ENCODE measurements around the gene PIWIL4. TPM values are rescaled to one million over a fixed set of nuclear protein-coding genes. Genes with fewer than 3 reads are reported as not detected.

Gene PIWIL4
- total RNA-seq, 1 experiment from 2014 or later: 7.7 TPM

DNA sequence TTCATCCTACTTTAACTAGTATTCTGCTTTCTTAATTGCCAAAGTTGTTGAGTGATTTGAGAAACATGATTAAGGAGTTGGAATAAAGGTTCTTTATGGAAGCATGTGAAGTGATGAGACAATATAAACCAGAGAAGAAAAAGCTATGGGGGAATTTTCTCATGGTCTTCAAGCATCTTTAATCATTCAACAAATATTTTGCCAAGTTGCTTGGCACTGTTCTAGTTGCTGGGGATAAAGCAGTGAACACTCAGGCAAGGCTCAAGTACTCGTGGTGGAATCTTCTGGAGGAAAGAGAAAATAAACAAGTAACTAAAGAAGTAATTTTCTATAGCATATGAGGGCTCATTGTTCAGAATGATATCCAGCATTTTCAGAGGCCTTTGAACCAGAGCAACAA lies 9.2 kb upstream of the PIWIL4 start:
- BruUV-seq (replicated peaks): no TSS peak
- intact Hi-C loops (cut with micrococcal nuclease; ENCODE audit: unreplicated experiment): loop anchor here (10.0 kb wide), 1 partner anchor 217 kb away; no protein-coding TSS in a partner anchor
- Mint-ChIP-seq H3K4me1 (ENCODE audit: low read depth, unreplicated experiment) (peaks cover 27% of the 10 kb centered on the region), H3K27ac (ENCODE audit: unreplicated experiment) (no peak overlapping the region), H3K36me3 (ENCODE audit: insufficient read depth, unreplicated experiment) (no peaks in the 10 kb centered on the region), H3K27me3 (ENCODE audit: unreplicated experiment) (no peaks in the 10 kb centered on the region), H3K9me3 (ENCODE audit: low read depth, unreplicated experiment) (no peaks in the 10 kb centered on the region), H3K4me3 (ENCODE audit: low read depth, unreplicated experiment) (no peak overlapping the region)
- CTCF ChIA-PET: no interaction called here
- no peak for DNase-seq
- TF ChIP-seq, protein P1, sequence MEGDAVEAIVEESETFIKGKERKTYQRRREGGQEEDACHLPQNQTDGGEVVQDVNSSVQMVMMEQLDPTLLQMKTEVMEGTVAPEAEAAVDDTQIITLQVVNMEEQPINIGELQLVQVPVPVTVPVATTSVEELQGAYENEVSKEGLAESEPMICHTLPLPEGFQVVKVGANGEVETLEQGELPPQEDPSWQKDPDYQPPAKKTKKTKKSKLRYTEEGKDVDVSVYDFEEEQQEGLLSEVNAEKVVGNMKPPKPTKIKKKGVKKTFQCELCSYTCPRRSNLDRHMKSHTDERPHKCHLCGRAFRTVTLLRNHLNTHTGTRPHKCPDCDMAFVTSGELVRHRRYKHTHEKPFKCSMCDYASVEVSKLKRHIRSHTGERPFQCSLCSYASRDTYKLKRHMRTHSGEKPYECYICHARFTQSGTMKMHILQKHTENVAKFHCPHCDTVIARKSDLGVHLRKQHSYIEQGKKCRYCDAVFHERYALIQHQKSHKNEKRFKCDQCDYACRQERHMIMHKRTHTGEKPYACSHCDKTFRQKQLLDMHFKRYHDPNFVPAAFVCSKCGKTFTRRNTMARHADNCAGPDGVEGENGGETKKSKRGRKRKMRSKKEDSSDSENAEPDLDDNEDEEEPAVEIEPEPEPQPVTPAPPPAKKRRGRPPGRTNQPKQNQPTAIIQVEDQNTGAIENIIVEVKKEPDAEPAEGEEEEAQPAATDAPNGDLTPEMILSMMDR (IDR thresholded peaks at IDR 0.05; ENCODE audit: unreplicated experiment): no peak

DNA sequence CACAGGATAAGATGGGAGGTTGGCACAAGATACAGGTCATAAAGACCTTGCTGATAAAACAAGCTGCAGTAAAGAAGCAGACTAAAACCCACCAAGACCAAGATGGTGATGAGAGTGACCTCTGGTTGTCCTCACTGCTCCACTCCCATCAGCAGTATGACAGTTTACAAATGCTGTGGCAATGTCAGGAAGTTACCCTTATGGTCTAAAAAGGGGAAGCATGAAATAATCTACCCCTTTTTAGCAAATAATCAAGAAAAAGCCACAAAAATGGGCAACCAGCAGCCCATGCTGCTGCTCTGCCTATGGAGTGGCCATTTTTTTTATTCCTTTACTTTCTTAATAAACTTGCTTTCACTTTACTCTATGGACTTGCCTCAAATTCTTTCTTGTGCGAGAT lies 8.7 kb upstream of the PIWIL4 start:
- H3K4me3 Mint-ChIP-seq (ENCODE audit: low read depth, unreplicated experiment): no peak overlapping the region
- H3K9me3 Mint-ChIP-seq (ENCODE audit: low read depth, unreplicated experiment): no peaks in the 10 kb centered on the region
- TF ChIP-seq, protein P1 (IDR thresholded peaks at IDR 0.05; ENCODE audit: unreplicated experiment): no peak
- BruUV-seq (replicated peaks): no TSS peak
- CTCF ChIA-PET: no interaction called here
- intact Hi-C loops (cut with micrococcal nuclease; ENCODE audit: unreplicated experiment): loop anchor here (10.0 kb wide), 1 partner anchor 216 kb away; no protein-coding TSS in a partner anchor
- H3K4me1 Mint-ChIP-seq (ENCODE audit: low read depth, unreplicated experiment): peaks cover 31% of the 10 kb centered on the region
- H3K27ac Mint-ChIP-seq (ENCODE audit: unreplicated experiment): no peak overlapping the region
- H3K36me3 Mint-ChIP-seq (ENCODE audit: insufficient read depth, unreplicated experiment): no peaks in the 10 kb centered on the region
- no peak for DNase-seq
- no peaks in the 10 kb centered on the region for H3K27me3 Mint-ChIP-seq (ENCODE audit: unreplicated experiment)

DNA sequence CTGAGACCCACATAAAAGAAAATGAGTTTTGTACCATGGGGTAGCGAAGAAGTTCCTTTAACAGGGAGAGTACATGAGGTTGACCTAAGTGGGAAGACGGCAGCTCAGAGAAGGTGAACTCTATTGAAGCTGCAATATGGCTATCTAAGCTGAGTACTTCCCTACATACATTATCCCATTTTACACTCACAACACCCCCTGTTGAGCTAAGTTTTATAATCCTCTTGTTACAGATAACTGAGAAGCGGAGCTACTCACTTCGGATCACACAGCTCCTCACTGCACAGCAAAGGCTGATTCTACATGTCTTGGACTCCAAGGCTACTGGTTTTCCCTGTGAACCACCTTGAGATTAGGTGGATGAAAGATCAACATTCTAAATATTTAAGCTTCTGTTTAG lies 8.2 kb upstream of the PIWIL4 start:
- no peaks in the 10 kb centered on the region for H3K36me3 Mint-ChIP-seq (ENCODE audit: insufficient read depth, unreplicated experiment)
- H3K27me3 Mint-ChIP-seq (ENCODE audit: unreplicated experiment): no peaks in the 10 kb centered on the region
- H3K4me1 Mint-ChIP-seq (ENCODE audit: low read depth, unreplicated experiment): peaks cover 34% of the 10 kb centered on the region
- no TSS peak for BruUV-seq (replicated peaks)
- DNase-seq: no peak
- no peak overlapping the region for H3K4me3 Mint-ChIP-seq (ENCODE audit: low read depth, unreplicated experiment)
- H3K9me3 Mint-ChIP-seq (ENCODE audit: low read depth, unreplicated experiment): no peaks in the 10 kb centered on the region
- TF ChIP-seq, protein P1 (IDR thresholded peaks at IDR 0.05; ENCODE audit: unreplicated experiment): no peak
- CTCF ChIA-PET: no interaction called here
- intact Hi-C loops (cut with micrococcal nuclease; ENCODE audit: unreplicated experiment): loop anchor here (10.0 kb wide), 1 partner anchor 216 kb away; no protein-coding TSS in a partner anchor
- H3K27ac Mint-ChIP-seq (ENCODE audit: unreplicated experiment): no peak overlapping the region

DNA sequence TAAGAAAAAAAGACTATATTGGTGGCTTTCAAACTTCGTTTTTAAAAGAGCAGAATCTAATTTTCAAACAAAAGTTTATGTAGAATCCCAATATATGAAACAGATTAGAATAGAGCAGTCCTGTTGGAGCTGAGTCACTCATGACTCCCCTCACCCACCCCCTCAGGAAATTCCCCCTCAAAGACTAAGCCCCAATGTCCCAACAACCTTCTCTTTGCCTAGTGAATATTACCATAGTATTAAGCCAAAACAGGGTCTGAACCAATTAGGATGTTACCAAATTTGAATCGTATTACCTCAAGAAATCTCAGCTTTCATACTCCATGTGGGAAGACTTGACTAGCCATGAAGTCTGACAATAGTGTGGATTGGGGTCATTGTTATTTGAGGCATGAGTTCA lies 7.8 kb upstream of the PIWIL4 start:
- intact Hi-C loops (cut with micrococcal nuclease; ENCODE audit: unreplicated experiment): loop anchor here (10.0 kb wide), 1 partner anchor 215 kb away; no protein-coding TSS in a partner anchor
- TF ChIP-seq, protein P1 (IDR thresholded peaks at IDR 0.05; ENCODE audit: unreplicated experiment): no peak
- H3K4me3 Mint-ChIP-seq (ENCODE audit: low read depth, unreplicated experiment): no peak overlapping the region
- DNase-seq: no peak
- CTCF ChIA-PET: no interaction called here
- no peak overlapping the region for H3K27ac Mint-ChIP-seq (ENCODE audit: unreplicated experiment)
- H3K36me3 Mint-ChIP-seq (ENCODE audit: insufficient read depth, unreplicated experiment): no peaks in the 10 kb centered on the region
- no peaks in the 10 kb centered on the region for H3K27me3 Mint-ChIP-seq (ENCODE audit: unreplicated experiment)
- no peaks in the 10 kb centered on the region for H3K9me3 Mint-ChIP-seq (ENCODE audit: low read depth, unreplicated experiment)
- peaks cover 38% of the 10 kb centered on the region for H3K4me1 Mint-ChIP-seq (ENCODE audit: low read depth, unreplicated experiment)
- BruUV-seq (replicated peaks): no TSS peak

Data from Calu3 (cell line).